Measurements from ENCODE around the gene KDM6A.
"Not testable (repeated sequence)": the region's sequence is repeated elsewhere in the genome, so short reads cannot be mapped to it uniquely, and the experiment has no call there.

The KDM6A gene

DNA sequence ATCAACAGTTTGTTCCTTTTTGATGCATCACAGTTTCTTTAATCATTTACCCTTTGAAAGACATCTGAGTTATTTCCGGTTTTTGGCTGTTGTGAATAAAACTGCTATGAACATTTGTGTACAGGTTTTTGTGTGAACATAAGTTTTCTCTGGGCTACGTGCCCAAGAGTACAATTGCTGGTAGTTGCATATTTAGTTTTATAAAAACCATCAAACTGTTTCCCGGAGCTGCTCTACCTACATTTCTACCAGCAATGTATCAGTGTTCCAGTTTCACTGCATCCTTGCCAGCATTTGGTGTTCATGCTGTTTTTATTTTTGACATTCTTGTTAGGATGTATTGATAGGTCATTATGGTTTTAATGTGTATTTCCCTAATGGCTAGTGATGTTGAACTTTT, 17.3 kb downstream of the KDM6A start:
- no peak for DNase-seq

DNA sequence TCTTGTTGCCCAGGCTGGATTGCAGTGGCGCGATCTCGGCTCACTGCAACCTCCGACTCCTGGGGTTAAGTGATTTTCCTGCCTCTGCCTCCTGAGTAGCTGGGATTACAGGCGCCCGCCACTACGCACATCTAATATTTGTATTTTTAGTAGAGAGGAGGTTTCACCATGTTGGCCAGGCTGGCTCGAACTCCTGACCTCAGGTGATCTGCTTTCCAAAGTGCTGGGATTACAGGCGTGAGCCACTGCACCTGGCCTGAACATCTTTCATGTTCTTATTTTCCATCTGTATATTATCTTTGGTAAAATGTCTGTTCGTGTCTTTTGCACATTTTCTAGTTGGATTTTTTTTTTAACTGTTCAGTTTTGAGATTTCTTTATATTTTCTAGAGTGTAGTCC, 17.7 kb downstream of the KDM6A start:
- not testable (repeated sequence) for DNase-seq

DNA sequence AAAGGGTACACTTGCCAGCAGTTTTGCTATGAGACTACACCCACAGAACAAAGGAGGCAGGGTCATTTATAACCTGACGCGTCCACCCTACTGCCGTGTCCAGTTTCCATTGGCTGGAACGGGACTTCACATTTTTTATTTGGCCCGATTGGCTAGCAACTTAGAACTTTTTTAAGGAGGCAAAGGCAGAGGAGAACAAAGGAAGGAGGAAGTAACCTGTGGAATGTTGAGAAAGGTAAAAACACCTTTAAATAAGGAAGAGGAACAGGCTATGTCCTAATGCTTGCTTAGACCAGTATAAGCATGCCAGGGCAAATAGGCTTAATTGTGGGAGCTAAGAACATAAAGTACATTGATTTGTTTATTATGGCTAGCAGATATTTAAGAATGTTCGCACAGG, 18.7 kb downstream of the KDM6A start:
- DNase-seq = no peak

DNA sequence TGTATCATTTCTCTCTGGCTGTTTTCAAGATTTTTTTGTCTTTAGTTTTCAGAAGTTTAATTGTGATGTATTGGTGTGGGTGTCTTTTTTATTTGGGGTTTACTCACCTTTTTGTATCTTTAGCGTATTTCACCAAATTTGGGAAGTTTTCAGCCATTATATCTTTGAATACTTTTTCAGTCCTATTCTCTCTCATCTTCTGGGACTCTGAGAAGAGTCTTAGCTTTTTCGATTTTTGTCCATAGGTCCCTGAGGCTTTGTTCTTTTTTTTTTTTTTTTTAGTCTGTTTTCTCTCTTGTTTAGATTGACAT, 23.8 kb downstream of the KDM6A start:
- no peak for DNase-seq

DNA sequence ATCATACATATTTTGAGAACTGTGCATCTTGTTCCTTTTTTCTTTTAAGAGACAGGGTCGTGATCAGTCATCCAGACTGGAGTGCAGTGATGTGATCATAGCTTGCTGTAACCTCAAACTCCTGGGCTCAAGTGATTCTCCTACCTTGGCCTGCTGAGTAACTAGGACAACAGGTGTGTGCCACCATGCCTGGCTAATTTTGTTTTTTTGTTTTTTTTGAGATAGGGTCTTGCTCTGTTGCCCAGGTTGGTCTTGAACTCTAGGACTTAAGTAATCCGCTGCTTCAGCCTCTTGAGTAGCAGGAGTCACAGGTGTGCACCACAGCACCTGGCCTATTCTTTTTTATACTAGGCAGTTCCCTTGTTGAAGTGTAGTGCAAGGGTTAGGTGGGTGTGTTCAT, 24.6 kb downstream of the KDM6A start:
- no peak for DNase-seq

DNA sequence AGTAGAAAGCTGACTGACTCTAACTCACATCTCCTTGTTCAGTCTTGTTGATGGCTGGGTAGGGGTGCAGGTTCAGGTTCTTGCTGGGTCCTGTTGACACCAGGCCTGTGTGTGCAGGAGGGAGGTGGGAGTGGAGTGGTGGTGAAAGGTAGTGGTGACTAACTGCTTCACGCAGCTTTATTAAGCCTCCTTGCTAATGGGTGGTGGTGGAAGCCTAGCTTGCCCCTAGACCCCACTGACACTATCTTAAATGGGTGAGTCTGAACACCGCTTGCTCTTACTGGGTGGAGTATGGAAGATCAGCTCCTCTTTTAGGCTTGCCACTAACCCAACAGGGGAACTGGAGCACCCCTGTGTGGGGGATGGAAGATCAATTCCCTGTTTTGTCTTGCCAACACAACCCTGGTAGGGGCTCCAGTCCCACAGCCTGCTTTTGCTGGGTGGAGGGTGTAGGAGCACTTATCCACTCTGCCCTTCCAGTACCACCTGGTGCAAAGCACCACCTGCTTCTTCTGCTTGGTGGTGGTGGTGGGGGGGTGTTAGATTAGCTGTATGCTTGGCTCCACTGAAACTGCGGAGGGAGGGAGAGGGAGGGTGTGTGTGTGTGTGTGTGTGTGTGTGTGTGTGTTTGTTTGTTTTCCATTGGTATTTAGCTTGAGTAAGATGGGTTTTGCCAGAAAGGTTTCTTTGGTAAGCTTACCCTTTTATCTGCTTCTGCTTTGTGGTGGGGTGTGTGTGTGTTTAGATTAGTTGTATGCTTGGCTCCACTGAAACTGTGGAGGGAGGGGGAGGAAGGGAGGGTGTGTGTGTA, 25.6 kb downstream of the KDM6A start:
- peak; percentile 56 for DNase-seq

DNA sequence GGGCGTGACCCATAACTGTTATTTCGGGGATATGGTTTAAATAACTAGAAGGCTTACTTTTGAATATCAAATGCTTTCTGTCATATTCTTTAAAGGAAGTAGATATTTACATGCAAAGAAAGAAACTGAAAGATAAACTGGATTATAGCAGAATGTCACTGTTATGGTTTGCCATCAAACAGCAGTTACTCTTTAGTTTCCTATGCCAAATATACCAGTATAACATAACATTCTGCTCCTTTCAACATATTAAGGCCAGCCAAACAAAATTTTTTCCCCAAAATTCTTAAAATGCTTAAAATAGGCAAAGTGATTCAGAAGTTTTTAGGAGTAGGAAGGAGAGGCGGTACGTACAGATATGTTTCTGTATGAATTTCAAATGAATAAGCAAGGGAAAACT, 27.0 kb downstream of the KDM6A start:
- DNase-seq = no peak

DNA sequence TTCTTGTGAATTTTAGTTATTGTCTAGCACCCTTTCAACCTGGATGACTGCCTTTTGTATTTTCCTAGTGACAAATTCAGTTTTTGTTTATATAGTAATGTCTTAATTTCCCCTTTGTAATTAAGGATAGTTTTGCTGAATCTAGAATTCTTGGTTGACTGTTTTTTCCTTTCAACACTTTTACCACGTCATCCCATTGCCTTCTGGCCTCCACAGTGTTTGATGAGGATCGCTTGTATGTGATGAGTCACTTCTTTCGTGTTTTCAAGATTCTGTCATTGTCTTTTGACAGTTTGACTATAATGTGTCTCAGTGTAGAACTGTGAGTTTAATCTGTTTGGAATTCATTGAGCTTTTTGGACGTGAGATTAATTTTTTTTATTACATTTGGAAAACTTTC, 30.1 kb downstream of the KDM6A start:
- no peak for DNase-seq

DNA sequence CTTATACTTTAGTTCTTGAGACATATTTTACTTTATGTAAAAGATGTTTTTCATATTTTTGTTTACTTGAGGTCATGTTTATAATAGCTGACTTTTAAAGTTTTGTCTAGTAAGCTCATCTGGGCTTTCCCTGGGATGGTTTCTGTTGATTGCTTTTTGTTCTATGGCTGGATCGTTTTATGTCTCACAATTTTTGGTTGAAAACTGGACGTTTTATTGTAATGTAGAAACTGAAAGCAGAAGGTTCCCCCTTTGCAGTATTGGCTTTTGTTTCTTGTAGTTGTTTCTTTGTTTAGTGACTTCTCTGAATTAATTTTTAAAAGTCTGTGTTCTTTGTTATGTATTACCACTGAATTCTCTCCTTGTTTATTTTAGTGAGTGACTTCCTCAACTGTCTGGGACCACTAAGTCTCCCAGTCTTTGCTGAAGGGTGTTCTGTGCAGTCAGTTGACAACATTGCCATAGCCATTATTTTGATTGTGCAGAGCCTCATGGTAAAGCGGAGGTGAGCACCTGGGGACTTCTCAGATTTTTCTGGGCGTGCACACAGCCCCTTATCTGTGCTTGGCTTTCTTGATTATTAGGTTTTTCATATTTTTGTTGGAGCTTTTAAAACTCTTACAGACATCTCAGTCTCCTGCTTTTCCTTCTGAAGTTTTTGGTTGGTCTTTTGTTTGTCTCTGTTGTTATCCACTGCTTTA, 31.0 kb downstream of the KDM6A start:
- no peak for DNase-seq

DNA sequence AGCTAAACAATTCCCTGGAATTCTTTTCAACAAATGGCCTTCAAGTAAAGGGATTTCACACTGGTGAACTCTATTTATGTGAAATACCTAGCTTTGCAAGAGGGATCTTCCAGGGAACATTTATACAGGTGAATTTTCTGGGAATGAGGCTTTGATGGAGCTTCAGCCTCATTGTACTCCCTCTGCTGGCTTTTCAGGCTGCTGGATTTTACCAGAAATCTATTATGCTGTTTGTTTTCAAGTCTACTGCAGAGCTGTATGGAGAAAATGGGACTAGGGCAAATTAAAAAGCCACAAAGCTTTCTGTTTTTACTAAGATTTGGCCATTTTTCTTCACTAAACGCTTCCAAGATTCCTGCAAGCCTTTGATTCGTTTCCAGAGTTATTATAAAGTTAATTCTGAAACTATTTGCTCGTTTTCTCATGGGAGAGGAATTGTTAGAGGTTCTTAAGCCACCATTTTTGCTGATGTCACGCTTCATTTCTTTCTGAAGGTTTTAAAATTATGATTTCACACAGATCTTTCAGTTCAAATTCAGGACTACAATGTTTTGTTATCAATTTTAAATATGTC, 31.6 kb downstream of the KDM6A start:
- DNase-seq = no peak

DNA sequence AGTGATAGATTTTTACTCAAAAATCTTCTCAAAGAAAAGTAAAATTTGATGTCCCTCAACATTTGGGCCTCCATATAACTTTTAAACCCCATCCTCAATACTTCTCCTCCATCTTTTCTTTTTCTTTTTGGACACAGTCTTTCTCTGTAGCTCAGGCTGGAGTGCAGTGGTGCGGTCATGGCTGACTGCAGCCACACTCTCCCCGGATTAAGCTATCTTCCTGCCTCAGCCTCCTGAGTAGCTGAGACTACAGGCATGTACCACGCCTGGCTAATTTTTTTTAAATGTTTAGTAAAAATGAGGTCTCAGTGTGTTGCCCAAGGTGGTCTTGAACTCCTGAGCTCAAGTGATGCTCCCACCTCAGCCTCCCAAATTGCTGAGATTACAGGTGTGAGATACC, 33.1 kb downstream of the KDM6A start:
- no peak for DNase-seq

DNA sequence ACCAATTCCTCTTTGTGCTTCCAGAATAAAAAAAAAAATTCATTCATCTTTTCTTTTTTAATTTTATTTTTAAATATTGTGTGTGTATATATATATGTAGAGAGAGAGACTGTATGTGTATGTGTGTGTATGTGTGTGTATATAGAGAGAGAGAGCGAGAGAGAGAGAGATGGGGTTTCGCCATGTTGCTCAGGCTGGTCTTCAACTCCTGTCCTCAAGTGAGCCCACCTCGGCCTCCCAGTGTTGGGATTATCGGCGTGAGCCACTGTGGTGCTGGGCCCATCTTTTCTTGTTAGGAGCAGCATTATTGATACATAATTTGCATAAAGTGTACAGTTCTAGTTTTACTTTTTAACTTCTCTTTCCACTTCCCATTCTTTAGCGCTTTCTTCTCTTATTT, 33.6 kb downstream of the KDM6A start:
- DNase-seq = no peak

DNA sequence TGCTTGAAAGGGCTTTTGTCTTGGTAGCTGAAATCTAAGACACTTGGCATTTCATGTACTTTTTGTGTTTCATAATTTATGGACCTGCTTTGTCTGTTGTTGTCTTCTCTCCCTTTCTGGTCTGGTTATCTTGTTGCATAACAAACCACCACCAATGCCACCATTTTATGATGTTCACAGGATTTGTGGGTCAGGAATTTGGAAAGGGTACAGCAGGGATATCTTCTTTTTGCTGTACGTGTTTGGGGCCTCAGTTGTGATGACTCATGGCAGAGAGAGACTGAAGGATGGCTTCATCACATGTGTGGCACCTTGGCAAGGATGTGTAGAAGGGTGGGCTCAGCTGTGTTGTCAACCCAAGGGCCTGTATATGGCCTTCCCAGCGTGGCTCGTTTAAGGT, 35.2 kb downstream of the KDM6A start:
- DNase-seq = no peak

DNA sequence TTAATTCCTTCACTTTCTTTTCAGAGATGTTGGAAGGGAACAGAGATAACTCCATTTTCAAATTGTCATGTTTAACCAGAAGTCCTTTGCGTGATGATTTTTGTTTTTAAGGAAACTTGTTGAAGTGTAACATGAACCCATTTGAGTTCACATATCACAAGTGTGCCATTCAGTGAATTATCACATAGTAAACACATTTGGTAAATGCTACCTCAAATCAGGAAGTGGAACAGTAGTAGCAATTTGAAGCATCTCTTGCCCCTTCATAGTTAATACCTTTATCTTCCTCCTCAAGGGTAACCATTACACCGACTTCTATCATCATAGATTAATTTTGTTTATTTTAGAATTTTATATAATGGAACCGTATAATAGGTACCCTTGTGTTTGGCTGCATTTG, 35.8 kb downstream of the KDM6A start:
- DNase-seq = no peak

DNA sequence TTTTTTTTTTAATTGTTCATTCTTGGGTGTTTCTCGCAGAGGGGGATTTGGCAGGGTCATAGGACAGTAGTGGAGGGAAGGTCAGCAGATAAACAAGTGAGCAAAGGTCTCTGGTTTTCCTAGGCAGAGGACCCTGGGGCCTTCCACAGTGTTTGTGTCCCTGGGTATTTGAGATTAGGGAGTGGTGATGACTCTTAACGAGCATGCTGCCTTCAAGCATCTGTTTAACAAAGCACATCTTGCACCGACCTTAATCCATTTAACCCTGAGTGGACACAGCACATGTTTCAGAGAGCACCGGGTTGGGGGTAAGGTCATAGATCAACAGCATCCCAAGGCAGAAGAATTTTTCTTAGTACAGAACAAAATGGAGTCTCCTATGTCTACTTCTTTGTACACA, 37.5 kb downstream of the KDM6A start:
- not testable (repeated sequence) for DNase-seq

DNA sequence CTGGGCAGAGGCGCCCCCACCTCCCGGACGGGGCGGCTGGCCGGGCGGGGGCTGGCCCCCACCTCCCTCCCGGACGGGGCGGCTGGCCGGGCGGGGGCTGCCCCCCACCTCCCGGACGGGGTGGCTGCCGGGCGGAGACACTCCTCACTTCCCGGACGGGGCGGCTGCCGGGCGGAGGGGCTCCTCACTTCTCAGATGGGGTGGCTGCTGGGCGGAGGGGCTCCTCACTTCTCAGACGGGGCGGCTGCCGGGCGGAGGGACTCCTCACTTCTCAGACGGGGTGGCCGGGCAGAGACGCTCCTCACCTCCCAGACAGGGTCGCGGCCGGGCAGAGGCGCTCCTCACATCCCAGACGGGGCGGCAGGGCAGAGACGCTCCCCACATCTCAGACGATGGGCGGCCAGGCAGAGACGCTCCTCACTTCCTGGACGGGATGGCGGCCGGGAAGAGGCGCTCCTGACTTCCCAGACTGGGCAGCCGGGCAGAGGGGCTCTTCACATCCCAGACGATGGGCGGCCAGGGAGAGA, 38.1 kb downstream of the KDM6A start:
- not testable (repeated sequence) for DNase-seq

DNA sequence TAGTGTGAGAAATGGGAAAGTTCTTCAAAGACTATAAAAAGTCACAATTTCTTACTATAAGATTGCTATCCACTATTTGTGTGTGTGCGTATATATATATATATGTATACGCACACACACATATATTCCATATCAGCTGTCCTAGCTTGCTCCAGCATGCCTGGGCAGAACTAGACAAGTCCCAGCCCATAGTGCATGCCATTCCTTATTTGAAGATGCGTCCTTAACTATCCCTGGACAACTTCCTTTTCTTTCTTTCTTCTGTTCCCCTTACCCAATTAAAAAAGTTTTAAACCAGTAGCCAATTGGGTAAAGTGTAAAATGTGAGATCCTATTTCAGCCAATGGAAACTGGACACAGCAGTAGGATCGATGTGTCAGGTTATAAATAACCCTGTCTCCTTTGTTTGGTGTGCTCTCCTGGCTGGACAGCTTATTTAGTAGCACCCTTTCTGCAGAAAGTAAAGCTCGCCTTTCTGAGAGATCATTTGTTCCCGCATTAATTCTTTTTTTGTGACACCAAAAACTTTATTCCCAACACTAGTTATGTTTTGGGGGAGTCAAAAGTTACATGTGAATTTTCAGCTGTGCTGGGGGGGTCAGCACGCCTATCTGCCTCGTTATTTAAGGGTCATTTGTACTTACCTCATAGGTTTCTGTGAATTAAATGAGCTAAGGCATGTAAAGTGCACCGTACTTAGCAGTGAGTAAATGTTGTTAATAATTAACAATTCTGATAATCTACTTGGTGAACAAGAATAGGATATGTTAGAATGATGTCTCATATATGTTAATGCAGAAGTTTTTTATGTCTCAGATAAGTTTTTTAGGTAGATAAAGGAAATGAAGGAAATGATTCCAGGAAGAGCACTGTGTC, 40.9 kb downstream of the KDM6A start:
- DNase-seq = no peak

DNA sequence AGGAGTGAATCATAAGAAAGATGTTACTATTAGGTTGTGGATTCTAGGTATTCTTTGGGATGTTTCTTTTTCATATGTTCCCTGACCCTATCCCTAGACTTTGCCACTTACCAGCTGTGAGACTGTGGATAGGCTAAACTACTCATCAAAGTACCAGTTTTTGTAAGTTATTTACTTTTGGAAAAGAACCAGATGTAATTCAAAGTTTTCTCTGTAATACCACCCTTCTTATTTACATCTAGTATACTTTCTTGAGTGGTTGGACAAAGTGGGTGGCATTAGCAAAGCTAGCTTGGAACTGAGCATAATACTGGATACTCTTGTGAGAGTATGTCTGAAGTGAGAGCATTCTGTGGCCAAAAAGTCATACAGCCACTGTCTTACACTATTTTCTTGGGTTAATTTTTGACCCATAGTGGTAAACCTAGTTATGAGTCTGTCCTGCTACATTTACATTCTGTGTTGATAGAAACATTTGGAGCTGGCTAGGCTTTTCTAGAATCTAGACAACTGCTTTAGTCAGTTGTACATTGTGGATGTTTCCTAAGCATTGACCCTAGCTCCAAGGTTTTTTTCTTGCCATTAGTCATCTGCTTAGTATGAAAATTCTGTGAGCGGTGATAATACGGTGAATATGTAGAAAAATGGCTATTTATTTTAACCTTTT, 41.7 kb downstream of the KDM6A start:
- DNase-seq = no peak

DNA sequence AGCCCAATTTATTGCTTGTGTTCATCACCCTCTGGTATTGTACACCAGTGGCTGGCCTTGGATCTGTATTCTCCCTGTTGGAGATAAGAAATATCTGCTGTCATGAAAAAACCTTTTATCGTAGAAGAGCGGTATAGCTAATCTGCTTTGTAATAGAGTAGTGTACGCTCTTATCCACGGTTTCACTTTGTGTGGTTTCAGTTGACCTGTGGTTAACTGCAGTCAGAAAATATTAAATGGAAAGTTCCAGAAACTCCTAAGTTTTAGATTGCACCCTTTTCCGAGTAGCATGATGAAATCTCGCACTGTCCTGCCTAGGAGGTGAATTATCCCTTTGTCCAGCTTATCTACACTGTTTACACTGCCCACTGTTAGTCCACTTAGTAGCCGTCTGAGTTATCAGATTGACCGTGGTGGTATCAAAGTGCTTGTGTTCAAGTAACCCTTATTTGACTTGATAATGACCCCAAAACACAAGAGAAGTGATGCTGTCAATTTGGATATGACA, 42.4 kb downstream of the KDM6A start:
- no peak for DNase-seq

DNA sequence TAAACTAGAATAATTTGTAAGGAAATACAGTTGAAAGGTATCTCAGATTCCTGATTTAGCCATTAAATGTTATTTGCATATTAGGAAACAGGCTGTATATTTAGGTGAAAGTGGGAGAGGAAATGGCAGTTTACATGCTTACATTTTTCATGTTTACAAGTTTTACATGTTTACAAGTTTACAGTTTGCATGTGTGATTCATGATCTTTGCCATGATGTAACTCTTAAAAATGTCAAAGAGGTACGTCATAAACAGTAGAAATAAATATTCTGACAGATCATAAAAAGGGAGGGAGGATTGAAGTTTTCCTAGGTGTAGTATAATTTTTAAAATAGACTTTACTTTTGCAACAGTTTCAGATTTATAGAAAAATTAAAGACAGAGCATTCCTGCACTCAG, 45.7 kb downstream of the KDM6A start:
- no peak for DNase-seq

DNA sequence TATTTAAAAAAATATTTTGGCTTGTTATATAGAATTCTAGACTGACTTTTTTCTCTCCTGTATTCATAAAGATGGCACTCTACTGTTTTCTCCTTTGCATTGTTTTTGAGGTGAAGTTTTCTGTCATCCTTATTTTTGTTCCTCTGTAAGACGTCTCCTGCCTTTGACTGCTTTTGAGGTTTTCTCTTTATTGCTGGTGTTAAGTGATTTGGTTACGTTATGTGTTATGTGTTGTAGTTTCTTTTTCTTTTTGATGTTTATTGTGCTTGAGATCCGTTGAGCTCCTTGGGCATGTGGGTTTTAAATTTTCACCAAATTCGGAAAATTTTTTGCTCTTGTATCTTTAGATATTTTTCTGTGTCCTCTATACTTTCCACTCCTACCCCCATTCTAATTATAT, 50.0 kb downstream of the KDM6A start:
- no peak for DNase-seq

DNA sequence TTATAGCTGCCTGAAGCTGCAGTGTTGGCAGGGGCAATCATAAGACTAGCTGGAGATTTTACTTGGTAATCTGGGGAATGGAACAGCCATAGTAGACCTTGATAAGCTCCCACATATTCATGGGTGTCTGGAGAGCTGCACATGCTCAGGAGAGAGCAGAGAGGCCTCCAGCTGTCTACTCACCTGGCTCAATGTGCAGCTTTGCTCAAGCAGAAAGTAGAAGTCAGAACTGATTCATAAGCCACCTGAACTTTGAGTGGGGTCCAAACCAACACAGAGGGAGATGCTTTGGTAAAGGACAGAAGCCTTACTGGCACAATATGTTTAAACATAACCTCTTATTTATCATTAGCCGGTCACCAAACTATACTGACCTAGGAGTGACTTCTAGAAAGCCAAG, 54.4 kb downstream of the KDM6A start:
- DNase-seq = no peak
